ENCODE measurements around the gene GSK3A. TPM values are rescaled to one million over a fixed set of nuclear protein-coding genes. Genes with fewer than 3 reads are reported as not detected.
A peak's percentile ranks its signal among the peaks of the same experiment; 100 is the strongest.

Gene GSK3A
- total and polyA plus RNA-seq, 2 of the 4 experiments (the other 2 are of a cell fraction): 8.1 to 43.3 TPM

DNA sequence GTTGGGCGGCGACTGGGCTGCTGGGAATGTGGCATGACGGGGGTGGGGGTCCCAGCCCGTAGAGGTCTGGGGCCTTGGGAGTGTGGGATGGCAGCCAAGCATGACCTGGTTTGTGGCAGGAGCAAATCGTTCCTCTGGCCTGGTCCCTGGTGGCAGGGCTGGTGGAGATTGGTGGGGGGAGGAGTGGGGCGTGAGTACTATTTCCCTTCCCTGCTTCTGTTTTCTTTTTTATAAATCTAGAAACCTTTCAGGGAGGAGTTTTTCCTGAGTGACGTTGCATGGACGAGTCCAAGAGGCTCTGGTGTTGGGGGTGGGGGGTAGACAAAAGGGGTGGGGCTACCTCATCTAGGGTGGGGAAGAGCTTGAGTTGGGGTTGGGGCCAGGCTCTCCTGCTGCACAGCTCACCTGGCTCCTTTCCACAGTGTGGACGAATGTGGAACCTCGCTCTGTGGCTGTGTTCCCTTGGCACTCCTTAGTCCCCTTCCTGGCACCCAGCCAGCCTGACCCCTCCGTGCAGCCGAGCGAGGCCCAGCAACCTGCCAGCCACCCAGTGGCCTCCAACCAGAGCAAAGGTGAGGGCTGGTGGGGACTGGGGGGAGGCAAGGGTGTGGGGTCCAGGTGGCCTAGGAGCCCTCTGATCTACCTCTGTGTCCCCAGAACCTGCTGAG lies 44.1 kb upstream of the GSK3A start:
- Histone ChIP-seq H2BK120ac (ENCODE audit: low read depth, low read length) (no peak overlapping the region), H3K36me3 (ENCODE audit: control insufficient read depth, insufficient read depth, low read length) (peaks cover 43% of the 10 kb centered on the region), H3K14ac (replicated peaks; ENCODE audit: low read depth, low read length) (0 out of 2 replicates have a peak overlapping the region, but pooled peaks have one; percentile 20), H3K56ac (ENCODE audit: extremely low read depth, insufficient read depth, low read length) (no peak overlapping the region), H2BK15ac (ENCODE audit: low read depth, low read length) (no peak overlapping the region), H3K4me1 (ENCODE audit: control insufficient read depth, insufficient read depth, low read length) (peaks cover 34% of the 10 kb centered on the region), H3K4me2 (ENCODE audit: low read depth, low read length) (peak overlapping the region; percentile 94; the same call in 1 of the 2 replicates), H2BK20ac (ENCODE audit: low read depth, low read length) (no peak overlapping the region), H4K20me1 (ENCODE audit: insufficient read depth, low read length) (peaks cover 38% of the 10 kb centered on the region), H3K79me1 (ENCODE audit: low read depth in 1 of 2, low read length in 2 of 2) (peaks cover 27 to 56% of the 10 kb centered on the region in 2 experiments), H4K8ac (ENCODE audit: low read depth in 2 of 2, low read length in 2 of 2) (peak overlapping the region in 1 of 2 experiments; percentile 14; a peak in 1 of 4 replicates), H3K9me3 (ENCODE audit: control insufficient read depth, insufficient read depth, low read length) (no peaks in the 10 kb centered on the region), H3K27me3 (ENCODE audit: control insufficient read depth, insufficient read depth, low read length) (no peaks in the 10 kb centered on the region), H2AK5ac (ENCODE audit: low read depth, low read length) (peak overlapping the region; percentile 46; the same call in 1 of the 2 replicates), H4K91ac (ENCODE audit: insufficient read depth, low read depth, low read length) (no peak overlapping the region), H3K23ac (ENCODE audit: low read depth, low read length) (peak overlapping the region; percentile 85; the same call in 1 of the 2 replicates), H2AK9ac (replicated peaks; ENCODE audit: low read depth, low read length, poor library complexity) (peak overlapping the region; percentile 89), H2AFZ (replicated peaks; ENCODE audit: low read length, poor library complexity) (peak overlapping the region; percentile 40), H2BK5ac (ENCODE audit: low read depth, low read length, poor library complexity, severe bottlenecking) (peak overlapping the region; percentile 17), H4K5ac (ENCODE audit: low read depth, low read length) (no peak overlapping the region), H3K9me1 (ENCODE audit: insufficient read depth, low read length) (peaks cover 16% of the 10 kb centered on the region), H3K9ac (ENCODE audit: low read depth, low read length) (0 out of 2 replicates have a peak overlapping the region, but pooled peaks have one; percentile 9), H3K18ac (ENCODE audit: low read depth, low read length) (no peak overlapping the region), H3K4ac (ENCODE audit: low read depth, low read length) (peak overlapping the region; percentile 40), H3K4me3 (ENCODE audit: insufficient read depth, low read depth, low read length) (no peak overlapping the region), H3K27ac (ENCODE audit: insufficient read depth, low read length) (0 out of 2 replicates have a peak overlapping the region, but pooled peaks have one; percentile 3)
- CTCF ChIA-PET: no interaction called here
- intact Hi-C loops (cut with micrococcal nuclease) (no loop called here), dilution Hi-C loops (cut with HindIII; ENCODE audit: low sequenced_read_pairs, unreplicated experiment) (no loop called here), in situ Hi-C loops (cut with MboI; ENCODE audit: low sequenced_read_pairs) (no loop called here)
- DNase-seq (peak; percentile 27), ATAC-seq (ENCODE audit: low read depth) (no peak)
- BruUV-seq (replicated peaks): no TSS peak
- TF ChIP-seq, protein P1, sequence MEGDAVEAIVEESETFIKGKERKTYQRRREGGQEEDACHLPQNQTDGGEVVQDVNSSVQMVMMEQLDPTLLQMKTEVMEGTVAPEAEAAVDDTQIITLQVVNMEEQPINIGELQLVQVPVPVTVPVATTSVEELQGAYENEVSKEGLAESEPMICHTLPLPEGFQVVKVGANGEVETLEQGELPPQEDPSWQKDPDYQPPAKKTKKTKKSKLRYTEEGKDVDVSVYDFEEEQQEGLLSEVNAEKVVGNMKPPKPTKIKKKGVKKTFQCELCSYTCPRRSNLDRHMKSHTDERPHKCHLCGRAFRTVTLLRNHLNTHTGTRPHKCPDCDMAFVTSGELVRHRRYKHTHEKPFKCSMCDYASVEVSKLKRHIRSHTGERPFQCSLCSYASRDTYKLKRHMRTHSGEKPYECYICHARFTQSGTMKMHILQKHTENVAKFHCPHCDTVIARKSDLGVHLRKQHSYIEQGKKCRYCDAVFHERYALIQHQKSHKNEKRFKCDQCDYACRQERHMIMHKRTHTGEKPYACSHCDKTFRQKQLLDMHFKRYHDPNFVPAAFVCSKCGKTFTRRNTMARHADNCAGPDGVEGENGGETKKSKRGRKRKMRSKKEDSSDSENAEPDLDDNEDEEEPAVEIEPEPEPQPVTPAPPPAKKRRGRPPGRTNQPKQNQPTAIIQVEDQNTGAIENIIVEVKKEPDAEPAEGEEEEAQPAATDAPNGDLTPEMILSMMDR (conservative IDR thresholded peaks at IDR 0.05; ENCODE audit: low read depth, low read length): no peak
- TF ChIP-seq MXI1 (IDR thresholded peaks at IDR 0.05; ENCODE audit: borderline replicate concordance, low read depth, low read length): no peak
- no peak for TF ChIP-seq CEBPB (IDR thresholded peaks at IDR 0.05; ENCODE audit: low read depth, low read length)
- no peak for TF ChIP-seq RFX5 (IDR thresholded peaks at IDR 0.05; ENCODE audit: low read depth, low read length)
- TF ChIP-seq SMC3 (IDR thresholded peaks at IDR 0.05; ENCODE audit: low read depth, low read length): no peak
- TF ChIP-seq, protein P2, sequence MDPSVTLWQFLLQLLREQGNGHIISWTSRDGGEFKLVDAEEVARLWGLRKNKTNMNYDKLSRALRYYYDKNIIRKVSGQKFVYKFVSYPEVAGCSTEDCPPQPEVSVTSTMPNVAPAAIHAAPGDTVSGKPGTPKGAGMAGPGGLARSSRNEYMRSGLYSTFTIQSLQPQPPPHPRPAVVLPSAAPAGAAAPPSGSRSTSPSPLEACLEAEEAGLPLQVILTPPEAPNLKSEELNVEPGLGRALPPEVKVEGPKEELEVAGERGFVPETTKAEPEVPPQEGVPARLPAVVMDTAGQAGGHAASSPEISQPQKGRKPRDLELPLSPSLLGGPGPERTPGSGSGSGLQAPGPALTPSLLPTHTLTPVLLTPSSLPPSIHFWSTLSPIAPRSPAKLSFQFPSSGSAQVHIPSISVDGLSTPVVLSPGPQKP (IDR thresholded peaks at IDR 0.05; ENCODE audit: borderline replicate concordance, low read depth, low read length): no peak
- no peak for TF ChIP-seq NFE2L2 (IDR thresholded peaks at IDR 0.05; ENCODE audit: low read depth, low read length)
- TF ChIP-seq MAFK (IDR thresholded peaks at IDR 0.05; ENCODE audit: low read depth, low read length): no peak
- TF ChIP-seq CHD1 (IDR thresholded peaks at IDR 0.05; ENCODE audit: low read depth, low read length): no peak
- 23% methylated on average over 2 of the region's 13 CpGs; no CpG with 5 or more reads in 1 of the 2 experiments for WGBS, 2 experiments (ENCODE audit: extremely low coverage in 2 of 2, insufficient read length in 1 of 2)
- POLR2A ChIA-PET (ENCODE audit: unreplicated experiment): interaction anchor here (0.6 kb wide), 1 partner anchor 43 kb away, joined by 10 read pairs; no protein-coding TSS in a partner anchor

Data from IMR-90 (cell line).